ENCODE results near the gene TAF4B.

- no peak for TF ChIP-seq CTCF (IDR thresholded peaks at IDR 0.05; ENCODE audit: poor library complexity)
- no peak for TF ChIP-seq EZH2phosphoT487 (IDR thresholded peaks at IDR 0.05; ENCODE audit: low read depth, severe bottlenecking, unreplicated experiment)
These were observed 91.2 kb downstream of the TAF4B start for GRCh38 chr18:26317398-26317797.
